Activated T-helper 2 cell treated with anti-CD3 and anti-CD28 coated beads, Interferon-gamma antibody, Interleukin-2, Interleukin-4, amounts not matched to agents 10 μg/mL and 5 μg/mL and 100 μg/mL, durations not matched to agents 14 hours and 24 hours and 36 hours (primary cell): ENCODE measurements around the gene DCAF8L2. TPM values are rescaled to one million over a fixed set of nuclear protein-coding genes. Genes with fewer than 3 reads are reported as not detected.
"Not testable (repeated sequence)": the region's sequence is repeated elsewhere in the genome, so short reads cannot be mapped to it uniquely, and the experiment has no call there.

ENCODE experiments used
- DNase-seq: peaks from one replicate; pipeline ENCODE4 v3.0.0; 2021; ENCODE audit warnings: low spot score
- H3K27ac Mint-ChIP-seq: one replicate; pipeline ENCODE4 v1.8.0; 2021; ENCODE audit warnings: mixed read lengths
- H3K27me3 Mint-ChIP-seq: one replicate; pipeline ENCODE4 v1.8.0; 2021; ENCODE audit warnings: low read depth, mixed read lengths
- H3K36me3 Mint-ChIP-seq: one replicate; pipeline ENCODE4 v1.8.0; 2021; ENCODE audit warnings: low read depth, mixed read lengths
- H3K4me1 Mint-ChIP-seq: one replicate; pipeline ENCODE4 v1.8.0; 2021; ENCODE audit warnings: low read depth, mixed read lengths
- H3K4me3 Mint-ChIP-seq: one replicate; pipeline ENCODE4 v1.8.0; 2021; ENCODE audit warnings: low read depth, mild to moderate bottlenecking, moderate library complexity, mixed read lengths
- H3K9me3 Mint-ChIP-seq: one replicate; pipeline ENCODE4 v1.8.0; 2021; ENCODE audit warnings: mixed read lengths
- intact Hi-C: fragments of 100-400 bp; cut with micrococcal nuclease; formaldehyde crosslinking; loops from one replicate; pipeline ENCODE4 v1.15.1; 2023
- total RNA-seq: library from RNA; stranded (reverse); gene quantifications from 2 replicates; pipeline ENCODE4 v1.2.3, GENCODE V29; 2022

DCAF8L2 gene
- total RNA-seq, 1 donor from 2014 or later = not detected

GRCh38 chrX:27694667-27695066, 104.5 kb downstream of the DCAF8L2 start:
- Mint-ChIP-seq H3K36me3 (no peaks in the 10 kb centered on the region), H3K4me1 (no peaks in the 10 kb centered on the region), H3K27ac (no peak overlapping the region), H3K27me3 (no peaks in the 10 kb centered on the region), H3K9me3 (no peaks in the 10 kb centered on the region), H3K4me3 (no peak overlapping the region)
- no peak for DNase-seq
- intact Hi-C loops = no loop called here

GRCh38 chrX:27706526-27706925, 116.4 kb downstream of the DCAF8L2 start:
- intact Hi-C loops = no loop called here
- Mint-ChIP-seq H3K27ac (no peak overlapping the region), H3K36me3 (no peaks in the 10 kb centered on the region), H3K4me1 (no peaks in the 10 kb centered on the region), H3K9me3 (peaks cover 3% of the 10 kb centered on the region), H3K4me3 (no peak overlapping the region), H3K27me3 (no peaks in the 10 kb centered on the region)
- no peak for DNase-seq

- Mint-ChIP-seq H3K4me3 (no peak overlapping the region), H3K4me1 (no peaks in the 10 kb centered on the region), H3K36me3 (no peaks in the 10 kb centered on the region), H3K27me3 (no peaks in the 10 kb centered on the region), H3K9me3 (no peaks in the 10 kb centered on the region), H3K27ac (no peak overlapping the region)
- DNase-seq = no peak
- intact Hi-C loops = no loop called here
These were observed 125.5 kb downstream of the DCAF8L2 start for GRCh38 chrX:27715610-27716009.

GRCh38 chrX:27728291-27728690, 138.1 kb downstream of the DCAF8L2 start:
- Mint-ChIP-seq H3K27ac (no peak overlapping the region), H3K9me3 (no peaks in the 10 kb centered on the region), H3K4me3 (no peak overlapping the region), H3K27me3 (no peaks in the 10 kb centered on the region), H3K4me1 (no peaks in the 10 kb centered on the region), H3K36me3 (no peaks in the 10 kb centered on the region)
- DNase-seq = no peak
- intact Hi-C loops = no loop called here

- intact Hi-C loops = no loop called here
- DNase-seq = no peak
- H3K4me3 Mint-ChIP-seq = no peak overlapping the region
These were observed 141.8 kb downstream of the DCAF8L2 start for GRCh38 chrX:27731962-27732361.

GRCh38 chrX:27735914-27736313, 145.8 kb downstream of the DCAF8L2 start:
- Mint-ChIP-seq H3K4me3 (no peak overlapping the region), H3K27me3 (no peaks in the 10 kb centered on the region), H3K4me1 (no peaks in the 10 kb centered on the region), H3K27ac (no peak overlapping the region), H3K36me3 (no peaks in the 10 kb centered on the region), H3K9me3 (no peaks in the 10 kb centered on the region)
- intact Hi-C loops = no loop called here
- no peak for DNase-seq

More at GRCh38 chrX:27731962-27732361, 141.8 kb downstream of the DCAF8L2 start:
- Mint-ChIP-seq H3K9me3 (no peaks in the 10 kb centered on the region), H3K27me3 (no peaks in the 10 kb centered on the region), H3K4me1 (no peaks in the 10 kb centered on the region), H3K36me3 (no peaks in the 10 kb centered on the region), H3K27ac (no peak overlapping the region)

GRCh38 chrX:27740933-27741332, 150.8 kb downstream of the DCAF8L2 start:
- Mint-ChIP-seq H3K27me3 (no peaks in the 10 kb centered on the region), H3K4me1 (no peaks in the 10 kb centered on the region), H3K4me3 (no peak overlapping the region), H3K9me3 (no peaks in the 10 kb centered on the region), H3K36me3 (no peaks in the 10 kb centered on the region), H3K27ac (no peak overlapping the region)
- intact Hi-C loops = no loop called here
- no peak for DNase-seq

GRCh38 chrX:27743521-27743920, 153.4 kb downstream of the DCAF8L2 start:
- not testable (repeated sequence) for H3K27ac Mint-ChIP-seq, H3K4me1 Mint-ChIP-seq

GRCh38 chrX:27746516-27746915, 156.4 kb downstream of the DCAF8L2 start:
- no peaks in the 10 kb centered on the region for H3K27me3 Mint-ChIP-seq
- intact Hi-C loops = no loop called here
- H3K4me1 Mint-ChIP-seq = no peaks in the 10 kb centered on the region
- no peak overlapping the region for H3K27ac Mint-ChIP-seq
- H3K36me3 Mint-ChIP-seq = no peaks in the 10 kb centered on the region
- H3K9me3 Mint-ChIP-seq = peaks cover 3% of the 10 kb centered on the region
- no peak overlapping the region for H3K4me3 Mint-ChIP-seq
- no peak for DNase-seq

More at GRCh38 chrX:27743521-27743920, 153.4 kb downstream of the DCAF8L2 start:
- H3K4me3 Mint-ChIP-seq, H3K36me3 Mint-ChIP-seq, intact Hi-C loops, H3K27me3 Mint-ChIP-seq, DNase-seq, H3K9me3 Mint-ChIP-seq: not testable (repeated sequence)

- H3K27ac Mint-ChIP-seq, H3K36me3 Mint-ChIP-seq, H3K4me1 Mint-ChIP-seq, H3K9me3 Mint-ChIP-seq, intact Hi-C loops, DNase-seq, H3K27me3 Mint-ChIP-seq, H3K4me3 Mint-ChIP-seq: not testable (repeated sequence)
These were observed 160.2 kb downstream of the DCAF8L2 start for GRCh38 chrX:27750298-27750697.

- Mint-ChIP-seq H3K27me3 (no peaks in the 10 kb centered on the region), H3K4me3 (no peak overlapping the region), H3K9me3 (peaks cover 7% of the 10 kb centered on the region), H3K36me3 (no peaks in the 10 kb centered on the region), H3K27ac (no peak overlapping the region), H3K4me1 (no peaks in the 10 kb centered on the region)
- DNase-seq = no peak
- intact Hi-C loops = no loop called here
These were observed 161.8 kb downstream of the DCAF8L2 start for GRCh38 chrX:27751976-27752375.

GRCh38 chrX:27765718-27766117, 175.6 kb downstream of the DCAF8L2 start:
- no peaks in the 10 kb centered on the region for H3K36me3 Mint-ChIP-seq
- no peak overlapping the region for H3K4me3 Mint-ChIP-seq
- DNase-seq = no peak
- H3K27ac Mint-ChIP-seq = no peak overlapping the region
- intact Hi-C loops = no loop called here
- peaks cover 7% of the 10 kb centered on the region for H3K9me3 Mint-ChIP-seq
- no peaks in the 10 kb centered on the region for H3K27me3 Mint-ChIP-seq
- H3K4me1 Mint-ChIP-seq = no peaks in the 10 kb centered on the region

GRCh38 chrX:27767387-27767786, 177.2 kb downstream of the DCAF8L2 start:
- no peak overlapping the region for H3K27ac Mint-ChIP-seq
- no peak overlapping the region for H3K4me3 Mint-ChIP-seq
- H3K36me3 Mint-ChIP-seq = no peaks in the 10 kb centered on the region
- intact Hi-C loops = no loop called here
- no peak for DNase-seq
- H3K27me3 Mint-ChIP-seq = no peaks in the 10 kb centered on the region
- peaks cover 6% of the 10 kb centered on the region for H3K9me3 Mint-ChIP-seq
- no peaks in the 10 kb centered on the region for H3K4me1 Mint-ChIP-seq

- no peak for DNase-seq
- H3K4me3 Mint-ChIP-seq = no peak overlapping the region
- H3K4me1 Mint-ChIP-seq = no peaks in the 10 kb centered on the region
- no peaks in the 10 kb centered on the region for H3K27me3 Mint-ChIP-seq
- H3K27ac Mint-ChIP-seq = no peak overlapping the region
- intact Hi-C loops = no loop called here
- no peaks in the 10 kb centered on the region for H3K9me3 Mint-ChIP-seq
- no peaks in the 10 kb centered on the region for H3K36me3 Mint-ChIP-seq
These were observed 185.8 kb downstream of the DCAF8L2 start for GRCh38 chrX:27775984-27776383.
